Smooth muscle cell of the umbilical artery (primary cell): ENCODE data around the gene C17orf75. TPM values are rescaled to one million over a fixed set of nuclear protein-coding genes. Genes with fewer than 3 reads are reported as not detected.

Source experiments
- total RNA-seq: library from RNA; depleted of rRNA; stranded (reverse); fragments of >200 nt; gene quantifications from 2 replicates; pipeline ENCODE4 v1.2.3, GENCODE V29; 2014

C17orf75 gene
- total RNA-seq, result 16.7 and 17.8 TPM in 2 replicates

GRCh38 chr17:32341857-32342602 lies at the start of gene C17orf75:
TSS of gene C17orf75 (minus strand) at chr17:32342173. CDS start at chr17:32342139, 34 bp downstream.

GRCh38 chr17:32349854-32350665 lies 8.1 kb upstream of the C17orf75 start, which contains the start of gene ZNF207:
TSS of gene ZNF207 (plus strand) at chr17:32350157. CDS start at chr17:32350286, 129 bp downstream.

Other genes starting within 250 kb of the C17orf75 start
- 44.9 and 52.0 TPM in 2 replicates for gene RHOT1, start 199.7 kb downstream of the C17orf75 start, total RNA-seq
- under 0.01 TPM in 2 replicates for gene RHBDL3, start 76.3 kb downstream of the C17orf75 start, total RNA-seq
- 114 and 126 TPM in 2 replicates for gene ZNF207, start 8.0 kb upstream of the C17orf75 start, total RNA-seq
- 99.5 and 137 TPM in 2 replicates for gene PSMD11, start 102.3 kb upstream of the C17orf75 start, total RNA-seq
- gene CDK5R1, start 144.8 kb upstream of the C17orf75 start, total RNA-seq, result 0.89 and 1.5 TPM in 2 replicates